ENCODE data around the gene SORCS2. TPM values are rescaled to one million over a fixed set of nuclear protein-coding genes. Genes with fewer than 3 reads are reported as not detected.
A peak's percentile ranks its signal among the peaks of the same experiment; 100 is the strongest.

The SORCS2 gene
- total and polyA plus RNA-seq, 8 donors: 4.6 to 9.7 (median 7.2) TPM

- peaks cover 0 to 6% of the 10 kb centered on the region in 2 donors for H3K36me3 ChIP-seq
- DNase-seq: peak in 1 of 4 donors; percentile 26
- no peak overlapping the region for H3K27ac ChIP-seq
- no peak overlapping the region for H3K4me3 ChIP-seq
- ATAC-seq: no peak
- H3K4me1 ChIP-seq: peaks cover 0 to 13% of the 10 kb centered on the region in 2 donors
- intact Hi-C loops (cut with DNase I): no loop called here
- H3K27me3 ChIP-seq: no peaks in the 10 kb centered on the region
- TF ChIP-seq CTCF (IDR thresholded peaks at IDR 0.05): no peak
- no peaks in the 10 kb centered on the region for H3K9me3 ChIP-seq
These were observed 550.5 kb downstream of the SORCS2 start for GRCh38 chr4:7742807-7743280.

- Histone ChIP-seq H3K4me1 (peaks cover 0 to 13% of the 10 kb centered on the region in 2 donors), H3K27me3 (no peaks in the 10 kb centered on the region), H3K4me3 (no peak overlapping the region), H3K9me3 (no peaks in the 10 kb centered on the region), H3K27ac (no peak overlapping the region), H3K36me3 (no peaks in the 10 kb centered on the region)
- DNase-seq (peak in 1 of 4 donors; percentile 6), ATAC-seq (peak; percentile 58)
- TF ChIP-seq CTCF (IDR thresholded peaks at IDR 0.05): no peak
- intact Hi-C loops (cut with DNase I): no loop called here
These were observed 551.9 kb downstream of the SORCS2 start for GRCh38 chr4:7744142-7744804.

- H3K4me3 ChIP-seq: no peak overlapping the region
- H3K27me3 ChIP-seq: no peaks in the 10 kb centered on the region
- no peak overlapping the region for H3K27ac ChIP-seq
- DNase-seq (peak in 1 of 4 donors; percentile 68), ATAC-seq (no peak)
- intact Hi-C loops (cut with DNase I): no loop called here
- peaks cover 0 to 14% of the 10 kb centered on the region in 2 donors for H3K4me1 ChIP-seq
- TF ChIP-seq CTCF (IDR thresholded peaks at IDR 0.05): no peak
- H3K36me3 ChIP-seq: no peaks in the 10 kb centered on the region
- no peaks in the 10 kb centered on the region for H3K9me3 ChIP-seq
These were observed 553.1 kb downstream of the SORCS2 start for GRCh38 chr4:7745301-7745885.

- Histone ChIP-seq H3K27me3 (no peaks in the 10 kb centered on the region), H3K27ac (no peak overlapping the region), H3K9me3 (no peaks in the 10 kb centered on the region), H3K36me3 (no peaks in the 10 kb centered on the region), H3K4me3 (no peak overlapping the region), H3K4me1 (peaks cover 0 to 19% of the 10 kb centered on the region in 2 donors)
- no peak for TF ChIP-seq CTCF (IDR thresholded peaks at IDR 0.05)
- ATAC-seq (no peak), DNase-seq (peak in 1 of 4 donors; percentile 68)
- intact Hi-C loops (cut with DNase I): no loop called here
These were observed 554.2 kb downstream of the SORCS2 start for GRCh38 chr4:7746351-7747061.

GRCh38 chr4:7747062-7747385 lies 554.7 kb downstream of the SORCS2 start:
- peak; percentile 14 for ATAC-seq
- TF ChIP-seq CTCF (IDR thresholded peaks at IDR 0.05): no peak

More at GRCh38 chr4:7747062-7747385, 554.7 kb downstream of the SORCS2 start:
- Histone ChIP-seq H3K9me3 (no peaks in the 10 kb centered on the region), H3K4me3 (no peak overlapping the region), H3K4me1 (peaks cover 0 to 19% of the 10 kb centered on the region in 2 donors), H3K36me3 (no peaks in the 10 kb centered on the region), H3K27ac (no peak overlapping the region), H3K27me3 (no peaks in the 10 kb centered on the region)
- intact Hi-C loops (cut with DNase I): no loop called here
- DNase-seq: peak in 1 of 4 donors; percentile 57

All from left lung (tissue), 10 donors.